ENCODE measurements around the gene MICAL2.

MICAL2 gene

GRCh38 chr11:12071574-12071973 is 38.8 kb upstream of the MICAL2 start:
- H3K36me3 Mint-ChIP-seq (ENCODE audit: low read depth) = no peaks in the 10 kb centered on the region
- H3K27ac Mint-ChIP-seq = no peak overlapping the region
- TF ChIP-seq CTCF (IDR thresholded peaks at IDR 0.05) = no peak
- no peak overlapping the region for H3K4me3 Mint-ChIP-seq
- H3K4me1 Mint-ChIP-seq = peaks cover 27% of the 10 kb centered on the region
- no peak for DNase-seq
- H3K27me3 Mint-ChIP-seq (ENCODE audit: low read depth, poor library complexity) = peaks cover 17% of the 10 kb centered on the region
- H3K9me3 Mint-ChIP-seq = no peaks in the 10 kb centered on the region

GRCh38 chr11:12073436-12073835 is 37.0 kb upstream of the MICAL2 start:
- no peak for DNase-seq
- Mint-ChIP-seq H3K9me3 (no peaks in the 10 kb centered on the region), H3K27ac (no peak overlapping the region), H3K4me3 (no peak overlapping the region), H3K27me3 (ENCODE audit: low read depth, poor library complexity) (peaks cover 15% of the 10 kb centered on the region), H3K36me3 (ENCODE audit: low read depth) (no peaks in the 10 kb centered on the region), H3K4me1 (peaks cover 9% of the 10 kb centered on the region)
- no peak for TF ChIP-seq CTCF (IDR thresholded peaks at IDR 0.05)

GRCh38 chr11:12073886-12074285 is 36.5 kb upstream of the MICAL2 start:
- no peak for TF ChIP-seq CTCF (IDR thresholded peaks at IDR 0.05)

GRCh38 chr11:12074529-12075195 is 35.7 kb upstream of the MICAL2 start:
- TF ChIP-seq CTCF (IDR thresholded peaks at IDR 0.05) = no peak
- no peaks in the 10 kb centered on the region for H3K4me1 Mint-ChIP-seq
- H3K27me3 Mint-ChIP-seq (ENCODE audit: low read depth, poor library complexity) = peaks cover 17% of the 10 kb centered on the region
- H3K36me3 Mint-ChIP-seq (ENCODE audit: low read depth) = no peaks in the 10 kb centered on the region
- no peak overlapping the region for H3K27ac Mint-ChIP-seq
- H3K9me3 Mint-ChIP-seq = no peaks in the 10 kb centered on the region
- DNase-seq = no peak
- H3K4me3 Mint-ChIP-seq = no peak overlapping the region

More at GRCh38 chr11:12073886-12074285, 36.5 kb upstream of the MICAL2 start:
- Mint-ChIP-seq H3K9me3 (no peaks in the 10 kb centered on the region), H3K36me3 (ENCODE audit: low read depth) (no peaks in the 10 kb centered on the region), H3K4me3 (no peak overlapping the region), H3K27me3 (ENCODE audit: low read depth, poor library complexity) (peaks cover 17% of the 10 kb centered on the region), H3K4me1 (peaks cover 8% of the 10 kb centered on the region), H3K27ac (no peak overlapping the region)
- no peak for DNase-seq

DNA sequence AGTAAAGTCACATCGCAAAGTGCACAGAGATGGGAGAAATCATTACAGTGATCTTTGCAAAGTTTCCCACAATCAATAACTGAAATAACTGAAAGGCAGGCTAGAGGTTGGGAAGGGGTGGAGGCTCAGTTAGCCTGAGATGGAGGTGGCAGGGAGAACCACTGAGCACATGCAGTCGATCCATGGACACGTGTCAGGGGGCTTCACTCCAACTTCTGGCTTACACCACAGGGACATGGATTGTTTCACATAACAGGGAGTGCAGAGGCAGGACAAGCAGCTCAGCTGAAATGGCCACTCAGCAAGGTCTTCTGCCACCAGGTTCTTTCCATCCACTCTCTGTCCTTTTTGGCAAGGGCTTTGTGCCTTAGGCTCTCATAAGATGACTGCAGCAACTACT is 35.1 kb upstream of the MICAL2 start:
- DNase-seq = no peak
- H3K27me3 Mint-ChIP-seq (ENCODE audit: low read depth, poor library complexity) = peaks cover 17% of the 10 kb centered on the region
- H3K4me3 Mint-ChIP-seq = no peak overlapping the region
- no peaks in the 10 kb centered on the region for H3K9me3 Mint-ChIP-seq
- no peak for TF ChIP-seq CTCF (IDR thresholded peaks at IDR 0.05)
- no peaks in the 10 kb centered on the region for H3K36me3 Mint-ChIP-seq (ENCODE audit: low read depth)
- no peaks in the 10 kb centered on the region for H3K4me1 Mint-ChIP-seq
- no peak overlapping the region for H3K27ac Mint-ChIP-seq

Measured in nephron progenitor cell (in vitro differentiated cells).